ENCODE data around the gene DDIT4L. TPM values are rescaled to one million over a fixed set of nuclear protein-coding genes. Genes with fewer than 3 reads are reported as not detected.
"Not testable (repeated sequence)": the region's sequence is repeated elsewhere in the genome, so short reads cannot be mapped to it uniquely, and the experiment has no call there.

Gene DDIT4L
- polyA plus RNA-seq, 4 donors: 0.19 to 2.1 TPM; not detected in 2

DNA sequence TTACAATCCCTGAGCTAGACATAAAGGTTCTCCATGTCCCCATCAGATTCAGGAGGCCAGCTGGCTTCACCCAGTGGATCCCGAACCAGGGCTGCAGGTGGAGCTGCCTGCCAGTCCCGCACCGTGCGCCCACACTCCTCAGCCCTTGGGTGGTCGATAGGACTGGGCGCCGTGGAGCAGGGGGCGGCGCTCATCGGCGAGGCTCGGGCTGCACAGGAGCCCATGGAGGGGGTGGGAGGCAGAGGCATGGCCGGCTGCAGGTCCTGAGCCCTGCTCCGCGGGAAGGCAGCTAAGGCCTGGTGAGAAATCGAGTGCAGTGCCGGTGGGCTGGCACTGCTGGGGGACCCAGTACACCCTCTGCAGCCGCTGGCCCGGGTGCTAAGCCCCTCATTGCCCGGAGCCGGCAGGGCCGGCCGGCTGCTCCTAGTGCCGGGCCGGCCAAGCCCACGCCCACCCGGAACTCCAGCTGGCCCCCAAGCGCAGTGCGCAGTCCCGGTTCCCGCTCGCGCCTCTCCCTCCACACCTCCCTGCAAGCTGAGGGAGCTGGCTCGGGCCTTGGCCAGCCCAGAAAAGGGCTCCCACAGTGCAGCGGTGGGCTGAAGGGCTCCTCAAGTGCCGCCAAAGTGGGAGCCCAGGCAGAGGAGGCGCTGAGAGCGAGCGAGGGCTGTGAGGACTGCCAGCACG lies 6.3 kb upstream of the DDIT4L start:
- not testable (repeated sequence) for FAIRE-seq; H3K4me3 ChIP-seq (ENCODE audit: low read depth in 1 of 3, low read length in 3 of 3); H3K4me1 ChIP-seq (ENCODE audit: control insufficient read depth in 3 of 3, insufficient read depth in 2 of 3, low read depth in 1 of 3, low read length in 2 of 3); DNase-seq; H3K36me3 ChIP-seq (ENCODE audit: control insufficient read depth in 3 of 3, insufficient read depth in 2 of 3, low read depth in 1 of 3, low read length in 3 of 3); H3K27ac ChIP-seq (ENCODE audit: low read depth in 1 of 3, low read length in 2 of 3); H3K27me3 ChIP-seq (ENCODE audit: control insufficient read depth in 3 of 3, insufficient read depth in 3 of 3, low read length in 3 of 3); H3K9me3 ChIP-seq (ENCODE audit: control insufficient read depth in 2 of 2, insufficient read depth in 1 of 2, low read depth in 1 of 2, low read length in 1 of 2)
- WGBS, 3 donors: 90 to 94% (median 94%) methylated on average over 39 to 40 of the region's 40 CpGs

DNA sequence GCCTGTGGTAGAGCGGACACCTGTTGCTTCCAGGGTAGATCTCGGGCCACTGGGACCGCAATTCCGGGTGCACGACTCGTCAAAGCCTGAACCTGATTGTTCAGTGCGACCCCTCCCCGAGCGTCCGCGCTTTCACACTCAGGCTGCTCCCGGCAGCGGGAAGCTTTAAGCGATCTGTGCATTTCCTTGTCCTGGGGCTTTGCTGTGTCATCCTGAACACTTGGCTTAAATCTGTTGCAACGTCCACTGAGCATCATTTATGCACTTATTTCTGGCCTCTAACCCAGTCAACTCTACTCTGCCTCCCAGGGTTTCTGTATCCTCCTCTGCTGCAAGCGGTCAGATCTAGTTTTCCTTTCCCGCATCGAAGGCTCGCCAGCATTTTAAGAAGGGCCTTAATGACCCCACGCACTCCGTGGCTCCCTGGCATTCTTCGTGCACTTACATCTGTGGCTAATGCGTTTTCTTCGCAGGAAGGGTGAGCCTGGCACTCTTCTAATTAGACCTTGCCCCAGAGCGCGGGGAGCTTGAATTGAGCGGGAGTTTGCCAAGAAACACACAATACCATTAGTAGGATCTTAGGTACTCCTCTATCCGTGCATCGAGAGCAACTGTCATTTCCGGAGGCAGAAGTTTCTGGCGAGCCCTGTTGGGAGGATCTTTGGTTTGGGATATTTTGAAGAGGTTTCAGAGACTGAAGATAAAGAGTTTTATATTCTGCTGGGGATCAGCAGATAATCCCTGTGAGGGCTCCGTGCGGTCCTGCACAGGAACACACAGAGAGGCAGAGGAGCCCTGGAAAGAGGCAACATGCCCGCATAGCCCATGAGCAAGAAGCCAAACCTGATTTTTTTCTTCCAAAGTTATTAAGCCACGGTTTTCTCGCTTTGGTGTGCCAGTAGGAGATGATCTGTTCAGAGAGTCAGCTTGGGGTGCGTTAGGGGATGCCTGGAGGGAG lies 654 bp upstream of the DDIT4L start:
- peak overlapping the region; percentile 35 to 48 (median 45) for H3K4me3 ChIP-seq (ENCODE audit: low read depth in 1 of 3, low read length in 3 of 3)
- no peaks in the 10 kb centered on the region for H3K9me3 ChIP-seq (ENCODE audit: control insufficient read depth in 2 of 2, insufficient read depth in 1 of 2, low read depth in 1 of 2, low read length in 1 of 2)
- DNase-seq (peak; percentile 4 to 53), FAIRE-seq (no peak)
- H3K36me3 ChIP-seq (ENCODE audit: control insufficient read depth in 3 of 3, insufficient read depth in 2 of 3, low read depth in 1 of 3, low read length in 3 of 3): no peaks in the 10 kb centered on the region
- WGBS, 3 donors: 17 to 22% (median 19%) methylated on average over 37 of the region's 37 CpGs
- peaks cover 0 to 5% (median 4%) of the 10 kb centered on the region in 3 donors for H3K4me1 ChIP-seq (ENCODE audit: control insufficient read depth in 3 of 3, insufficient read depth in 2 of 3, low read depth in 1 of 3, low read length in 2 of 3)
- H3K27me3 ChIP-seq (ENCODE audit: control insufficient read depth in 3 of 3, insufficient read depth in 3 of 3, low read length in 3 of 3): peaks cover 2 to 34% (median 8%) of the 10 kb centered on the region in 3 donors
- H3K27ac ChIP-seq (ENCODE audit: low read depth in 1 of 3, low read length in 2 of 3): no peak overlapping the region

DNA sequence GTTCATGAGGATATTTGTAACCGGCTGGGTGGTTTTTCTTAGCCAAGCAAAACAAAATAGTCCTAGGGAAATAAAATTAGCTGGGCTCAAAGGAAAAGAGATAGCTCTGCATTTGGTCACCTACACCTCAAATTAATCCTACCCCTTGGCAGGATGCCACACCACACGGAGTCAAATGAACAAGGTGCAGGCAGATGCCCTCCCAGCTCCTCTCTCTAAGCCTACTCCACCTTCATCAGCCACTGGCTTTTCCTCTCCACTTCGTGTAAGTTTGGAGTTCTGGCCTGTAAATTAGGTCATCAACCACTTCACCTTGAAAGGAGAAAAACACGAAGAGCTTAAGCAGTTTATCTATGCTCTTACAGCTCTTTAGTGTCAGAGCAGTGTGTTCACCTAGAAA lies 1.4 kb downstream of the DDIT4L start:
- no peak overlapping the region for H3K27ac ChIP-seq (ENCODE audit: low read depth in 1 of 3, low read length in 2 of 3)
- FAIRE-seq: no peak
- H3K36me3 ChIP-seq (ENCODE audit: control insufficient read depth in 3 of 3, insufficient read depth in 2 of 3, low read depth in 1 of 3, low read length in 3 of 3): no peaks in the 10 kb centered on the region
- no peak for DNase-seq
- H3K9me3 ChIP-seq (ENCODE audit: control insufficient read depth in 2 of 2, insufficient read depth in 1 of 2, low read depth in 1 of 2, low read length in 1 of 2): no peaks in the 10 kb centered on the region
- H3K27me3 ChIP-seq (ENCODE audit: control insufficient read depth in 3 of 3, insufficient read depth in 3 of 3, low read length in 3 of 3): peaks cover 2 to 34% (median 8%) of the 10 kb centered on the region in 3 donors
- peaks cover 0 to 5% (median 4%) of the 10 kb centered on the region in 3 donors for H3K4me1 ChIP-seq (ENCODE audit: control insufficient read depth in 3 of 3, insufficient read depth in 2 of 3, low read depth in 1 of 3, low read length in 2 of 3)
- H3K4me3 ChIP-seq (ENCODE audit: low read depth in 1 of 3, low read length in 3 of 3): no peak overlapping the region
- WGBS, 3 donors: 26 to 59% (median 37%) methylated on average over 4 of the region's 4 CpGs

DNA sequence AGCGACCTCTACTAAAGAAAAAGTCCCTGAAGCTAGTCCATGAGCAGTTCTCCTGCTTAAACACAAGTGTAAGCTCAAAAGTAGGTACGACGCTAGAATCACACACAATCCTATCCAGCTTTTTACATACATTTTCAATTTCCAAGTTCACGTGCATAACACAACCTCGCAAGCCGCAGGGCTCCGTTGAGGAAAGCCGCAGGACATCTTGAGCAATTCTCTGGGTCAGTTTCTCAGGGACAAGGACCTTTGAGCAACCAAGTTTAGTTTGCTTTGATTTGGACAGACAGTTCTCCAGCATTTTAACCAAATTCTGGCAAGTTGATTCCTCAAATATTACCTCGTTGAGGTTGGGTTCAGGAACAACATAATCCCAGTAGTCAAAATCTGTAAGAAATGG lies 2.5 kb downstream of the DDIT4L start:
- H3K27me3 ChIP-seq (ENCODE audit: control insufficient read depth in 3 of 3, insufficient read depth in 3 of 3, low read length in 3 of 3): peaks cover 2 to 34% (median 8%) of the 10 kb centered on the region in 3 donors
- DNase-seq (no peak), FAIRE-seq (no peak)
- no peaks in the 10 kb centered on the region for H3K36me3 ChIP-seq (ENCODE audit: control insufficient read depth in 3 of 3, insufficient read depth in 2 of 3, low read depth in 1 of 3, low read length in 3 of 3)
- no peak overlapping the region for H3K27ac ChIP-seq (ENCODE audit: low read depth in 1 of 3, low read length in 2 of 3)
- 93 to 96% (median 95%) methylated on average over 9 of the region's 9 CpGs for WGBS, 3 donors
- H3K9me3 ChIP-seq (ENCODE audit: control insufficient read depth in 2 of 2, insufficient read depth in 1 of 2, low read depth in 1 of 2, low read length in 1 of 2): no peaks in the 10 kb centered on the region
- peaks cover 0 to 5% (median 4%) of the 10 kb centered on the region in 3 donors for H3K4me1 ChIP-seq (ENCODE audit: control insufficient read depth in 3 of 3, insufficient read depth in 2 of 3, low read depth in 1 of 3, low read length in 2 of 3)
- no peak overlapping the region for H3K4me3 ChIP-seq (ENCODE audit: low read depth in 1 of 3, low read length in 3 of 3)

DNA sequence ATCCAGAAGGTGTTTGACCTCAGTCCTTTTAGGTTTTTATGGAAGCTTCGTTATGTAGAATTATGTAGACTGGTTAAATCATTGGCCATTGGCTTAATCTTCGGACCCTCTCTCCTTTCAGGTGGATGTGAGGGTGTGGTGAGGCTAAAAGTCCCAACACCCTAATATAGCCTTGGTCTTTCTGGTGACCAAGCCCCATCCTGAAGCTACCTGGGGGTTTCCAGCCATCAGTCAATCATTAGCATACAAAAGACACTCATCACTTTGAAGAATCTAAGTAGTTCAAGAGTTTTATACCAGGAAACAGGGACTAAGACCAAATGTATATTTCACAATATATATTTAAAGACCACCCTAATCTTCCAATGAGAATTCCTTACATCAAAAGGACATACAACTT lies 5.5 kb downstream of the DDIT4L start:
- no peak overlapping the region for H3K27ac ChIP-seq (ENCODE audit: low read depth in 1 of 3, low read length in 2 of 3)
- H3K27me3 ChIP-seq (ENCODE audit: control insufficient read depth in 3 of 3, insufficient read depth in 3 of 3, low read length in 3 of 3): peaks cover 2 to 19% (median 4%) of the 10 kb centered on the region in 3 donors
- FAIRE-seq: no peak
- H3K9me3 ChIP-seq (ENCODE audit: control insufficient read depth in 2 of 2, insufficient read depth in 1 of 2, low read depth in 1 of 2, low read length in 1 of 2): no peaks in the 10 kb centered on the region
- whole genome bisulfite sequencing, 3 donors: 86 to 96% (median 89%) methylated on average over 2 of the region's 2 CpGs
- H3K4me1 ChIP-seq (ENCODE audit: control insufficient read depth in 3 of 3, insufficient read depth in 2 of 3, low read depth in 1 of 3, low read length in 2 of 3): peaks cover 0 to 3% (median 0%) of the 10 kb centered on the region in 3 donors
- no peak for DNase-seq
- no peak overlapping the region for H3K4me3 ChIP-seq (ENCODE audit: low read depth in 1 of 3, low read length in 3 of 3)
- no peaks in the 10 kb centered on the region for H3K36me3 ChIP-seq (ENCODE audit: control insufficient read depth in 3 of 3, insufficient read depth in 2 of 3, low read depth in 1 of 3, low read length in 3 of 3)

DNA sequence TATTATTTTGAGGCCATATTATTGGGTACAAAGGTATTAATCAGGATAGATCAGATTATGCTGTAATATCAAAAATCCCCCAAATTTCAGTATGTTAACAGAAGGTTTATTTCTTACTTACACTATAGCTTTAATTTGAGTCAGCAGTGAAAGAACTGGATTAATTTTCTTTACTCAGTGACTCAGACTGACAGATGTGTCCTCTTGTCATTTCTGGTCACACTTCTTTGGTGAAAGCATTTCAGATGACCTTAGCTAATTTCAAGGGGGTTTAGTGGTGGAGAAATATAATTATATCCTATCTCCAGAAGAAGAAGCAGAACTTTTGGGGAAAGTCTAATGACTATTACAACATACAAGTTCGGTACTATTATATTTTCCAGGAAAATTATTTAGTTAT lies 12.4 kb downstream of the DDIT4L start:
- no peaks in the 10 kb centered on the region for H3K4me1 ChIP-seq (ENCODE audit: control insufficient read depth in 3 of 3, insufficient read depth in 2 of 3, low read depth in 1 of 3, low read length in 2 of 3)
- WGBS, 3 donors: 79 to 85% (median 83%) methylated on average over 1 of the region's 1 CpG
- H3K27me3 ChIP-seq (ENCODE audit: control insufficient read depth in 3 of 3, insufficient read depth in 3 of 3, low read length in 3 of 3): no peaks in the 10 kb centered on the region
- H3K27ac ChIP-seq (ENCODE audit: low read depth in 1 of 3, low read length in 2 of 3): no peak overlapping the region
- DNase-seq (no peak), FAIRE-seq (no peak)
- no peak overlapping the region for H3K4me3 ChIP-seq (ENCODE audit: low read depth in 1 of 3, low read length in 3 of 3)
- H3K9me3 ChIP-seq (ENCODE audit: control insufficient read depth in 2 of 2, insufficient read depth in 1 of 2, low read depth in 1 of 2, low read length in 1 of 2): no peaks in the 10 kb centered on the region
- no peaks in the 10 kb centered on the region for H3K36me3 ChIP-seq (ENCODE audit: control insufficient read depth in 3 of 3, insufficient read depth in 2 of 3, low read depth in 1 of 3, low read length in 3 of 3)

DNA sequence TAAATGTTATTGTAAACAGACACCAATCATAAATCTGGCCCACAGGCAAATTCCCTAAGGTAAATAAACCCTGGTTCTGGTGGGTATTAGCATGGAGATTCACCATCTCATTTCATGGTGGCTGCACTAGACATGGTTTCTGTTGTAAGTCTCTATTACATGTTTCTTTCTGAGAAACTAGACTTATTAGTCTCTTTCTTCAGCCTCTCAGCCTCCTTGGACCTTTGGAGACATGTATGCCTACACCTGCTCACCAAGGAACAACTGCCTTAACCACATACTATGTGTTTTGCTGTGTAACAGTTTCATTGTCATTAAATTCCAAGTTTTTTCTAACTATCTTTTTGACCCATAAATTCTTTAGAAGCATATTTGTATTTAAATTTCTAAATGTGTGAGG lies 13.1 kb downstream of the DDIT4L start:
- FAIRE-seq (no peak), DNase-seq (no peak)
- Histone ChIP-seq H3K9me3 (ENCODE audit: control insufficient read depth in 2 of 2, insufficient read depth in 1 of 2, low read depth in 1 of 2, low read length in 1 of 2) (no peaks in the 10 kb centered on the region), H3K4me3 (ENCODE audit: low read depth in 1 of 3, low read length in 3 of 3) (no peak overlapping the region), H3K27me3 (ENCODE audit: control insufficient read depth in 3 of 3, insufficient read depth in 3 of 3, low read length in 3 of 3) (no peaks in the 10 kb centered on the region), H3K4me1 (ENCODE audit: control insufficient read depth in 3 of 3, insufficient read depth in 2 of 3, low read depth in 1 of 3, low read length in 2 of 3) (no peaks in the 10 kb centered on the region), H3K36me3 (ENCODE audit: control insufficient read depth in 3 of 3, insufficient read depth in 2 of 3, low read depth in 1 of 3, low read length in 3 of 3) (no peaks in the 10 kb centered on the region), H3K27ac (ENCODE audit: low read depth in 1 of 3, low read length in 2 of 3) (no peak overlapping the region)

DNA sequence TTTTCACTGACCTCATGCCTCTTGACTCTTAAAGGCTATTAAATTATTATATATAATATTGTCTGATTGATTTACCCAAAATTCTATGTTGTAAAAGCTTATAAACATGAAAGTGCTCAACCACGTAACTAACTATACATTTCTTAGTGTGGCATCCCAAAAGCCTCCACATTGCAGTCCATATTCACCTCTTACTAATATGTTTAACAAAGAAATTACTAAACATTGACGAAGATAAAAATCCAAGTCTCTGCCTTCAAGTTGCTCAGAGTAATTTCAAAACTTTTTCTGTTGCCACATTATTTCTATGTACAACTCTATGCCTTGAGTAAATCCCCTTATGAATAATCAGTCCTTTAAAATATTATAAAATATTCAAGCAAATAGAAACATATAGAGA lies 14.4 kb downstream of the DDIT4L start:
- Histone ChIP-seq H3K9me3 (ENCODE audit: control insufficient read depth in 2 of 2, insufficient read depth in 1 of 2, low read depth in 1 of 2, low read length in 1 of 2) (no peaks in the 10 kb centered on the region), H3K4me3 (ENCODE audit: low read depth in 1 of 3, low read length in 3 of 3) (no peak overlapping the region), H3K36me3 (ENCODE audit: control insufficient read depth in 3 of 3, insufficient read depth in 2 of 3, low read depth in 1 of 3, low read length in 3 of 3) (no peaks in the 10 kb centered on the region), H3K27ac (ENCODE audit: low read depth in 1 of 3, low read length in 2 of 3) (no peak overlapping the region), H3K27me3 (ENCODE audit: control insufficient read depth in 3 of 3, insufficient read depth in 3 of 3, low read length in 3 of 3) (no peaks in the 10 kb centered on the region), H3K4me1 (ENCODE audit: control insufficient read depth in 3 of 3, insufficient read depth in 2 of 3, low read depth in 1 of 3, low read length in 2 of 3) (no peaks in the 10 kb centered on the region)
- FAIRE-seq (no peak), DNase-seq (no peak)
- 73 to 86% (median 84%) methylated on average over 2 of the region's 2 CpGs for WGBS, 3 donors

All from small intestine (tissue), 7 donors.